Large intestine (tissue), 3 donors: Measurements from ENCODE around the gene MAP3K15. TPM values are rescaled to one million over a fixed set of nuclear protein-coding genes. Genes with fewer than 3 reads are reported as not detected.

Source experiments
- DNase-seq, 2 donors: peaks; one replicate each; pipeline versions ENCODE4 v3.0.0 to v3.0.0-alpha.2; 2013
- H3K27ac ChIP-seq: one replicate; pipeline ENCODE4 v1.5.1; 2013; ENCODE audit warnings: low read length
- H3K27me3 ChIP-seq: 2 replicates; pipeline ENCODE4 v1.6.1; 2013; ENCODE audit warnings: low read length; ENCODE audit not compliant: control insufficient read depth, insufficient read depth
- H3K36me3 ChIP-seq: 2 replicates; pipeline ENCODE4 v1.6.1; 2013; ENCODE audit warnings: low read length; ENCODE audit not compliant: control insufficient read depth, insufficient read depth
- H3K4me1 ChIP-seq: one replicate; pipeline ENCODE4 v1.6.1; 2013; ENCODE audit warnings: low read length; ENCODE audit not compliant: control insufficient read depth, insufficient read depth
- H3K4me3 ChIP-seq: one replicate; pipeline ENCODE4 v1.5.1; 2013; ENCODE audit warnings: low read length
- H3K9me3 ChIP-seq: one replicate; pipeline ENCODE4 v1.6.1; 2013; ENCODE audit warnings: mild to moderate bottlenecking, low read depth, low read length, moderate library complexity; ENCODE audit not compliant: control insufficient read depth
- WGBS: methylation state at CpG from one replicate; pipeline ENCODE4 v1.1.5; 2013; ENCODE audit warnings: low lambda C conversion rate; ENCODE audit not compliant: insufficient coverage; 5-methylcytosine and 5-hydroxymethylcytosine counted together
- polyA plus RNA-seq: library from polyadenylated mRNA; unstranded; fragments of 120-200 nt; gene quantifications from one replicate; pipeline ENCODE4 v1.2.1, GENCODE V29; 2013

MAP3K15 gene
- polyA plus RNA-seq, 1 donor = 0.30 TPM

DNA sequence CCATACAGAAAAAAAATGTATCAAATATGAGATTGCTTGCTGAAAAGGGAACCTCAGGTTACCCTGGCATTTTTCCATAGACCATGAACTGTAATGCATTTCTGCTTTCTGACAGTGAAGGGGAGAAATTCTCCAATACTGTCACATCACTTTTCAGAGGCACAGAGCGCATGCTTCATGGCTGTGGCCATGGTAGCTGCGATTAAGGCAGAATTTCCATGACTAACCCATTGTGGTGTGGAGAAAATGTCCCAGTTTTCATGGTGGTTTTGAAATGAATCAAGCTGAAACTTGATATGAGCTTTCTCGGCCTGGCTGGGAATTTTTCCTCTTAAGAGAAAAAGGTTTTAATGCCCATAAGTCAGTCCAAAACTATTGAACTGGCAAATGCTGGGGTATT is 39.5 kb upstream of the MAP3K15 start:
- no peak for DNase-seq
- Histone ChIP-seq H3K27ac (no peak overlapping the region), H3K36me3 (no peaks in the 10 kb centered on the region), H3K9me3 (no peaks in the 10 kb centered on the region), H3K4me3 (no peak overlapping the region), H3K4me1 (no peaks in the 10 kb centered on the region), H3K27me3 (no peaks in the 10 kb centered on the region)
- WGBS = no CpG with 5 or more reads among the region's 3 CpGs

DNA sequence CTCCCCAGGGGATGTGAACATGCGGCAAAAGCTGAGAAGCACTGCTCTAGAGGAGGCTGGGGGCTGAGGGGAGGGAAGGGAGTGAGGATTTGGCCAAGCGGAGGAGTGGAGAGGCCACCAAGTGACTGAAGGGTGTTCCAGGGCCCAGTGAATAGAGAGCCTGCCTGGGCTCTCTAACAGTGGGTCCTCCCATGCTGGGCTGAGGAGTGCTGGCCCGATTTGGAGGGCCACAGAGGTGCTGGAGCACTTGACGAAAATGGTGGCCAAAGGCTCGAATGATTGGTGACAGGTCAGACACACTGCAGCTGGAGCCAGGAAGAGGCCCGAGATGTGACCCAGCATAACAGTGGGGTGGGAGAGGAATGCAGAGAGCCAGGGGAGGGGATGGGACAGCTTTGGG is 37.5 kb upstream of the MAP3K15 start:
- H3K4me1 ChIP-seq = no peaks in the 10 kb centered on the region
- WGBS = no CpG with 5 or more reads among the region's 6 CpGs
- DNase-seq = no peak
- H3K36me3 ChIP-seq = no peaks in the 10 kb centered on the region
- H3K4me3 ChIP-seq = no peak overlapping the region
- no peaks in the 10 kb centered on the region for H3K9me3 ChIP-seq
- H3K27me3 ChIP-seq = no peaks in the 10 kb centered on the region
- no peak overlapping the region for H3K27ac ChIP-seq

DNA sequence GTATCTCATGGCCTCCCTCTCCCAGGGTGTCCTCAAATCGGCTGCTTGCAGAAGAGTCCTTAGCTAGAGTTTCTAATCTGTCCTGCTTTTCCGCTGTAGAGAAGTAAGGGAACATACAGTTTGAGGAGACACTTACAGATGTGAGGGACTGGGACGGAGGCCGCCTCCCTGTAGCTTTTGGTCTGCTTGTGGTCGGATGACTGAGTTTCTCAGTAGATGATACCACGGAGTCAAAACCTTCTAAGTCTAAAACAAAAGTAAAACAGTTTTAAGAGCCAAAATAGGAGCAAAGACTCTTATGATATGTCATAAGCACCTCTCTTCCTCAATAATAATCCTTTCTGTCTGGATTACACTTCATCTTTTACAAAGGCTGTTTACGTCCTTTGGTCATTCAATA is 34.5 kb upstream of the MAP3K15 start:
- 80% methylated on average over 1 of the region's 7 CpGs for WGBS
- no peaks in the 10 kb centered on the region for H3K36me3 ChIP-seq
- H3K4me3 ChIP-seq = no peak overlapping the region
- H3K9me3 ChIP-seq = no peaks in the 10 kb centered on the region
- no peak for DNase-seq
- no peaks in the 10 kb centered on the region for H3K27me3 ChIP-seq
- no peaks in the 10 kb centered on the region for H3K4me1 ChIP-seq
- no peak overlapping the region for H3K27ac ChIP-seq

DNA sequence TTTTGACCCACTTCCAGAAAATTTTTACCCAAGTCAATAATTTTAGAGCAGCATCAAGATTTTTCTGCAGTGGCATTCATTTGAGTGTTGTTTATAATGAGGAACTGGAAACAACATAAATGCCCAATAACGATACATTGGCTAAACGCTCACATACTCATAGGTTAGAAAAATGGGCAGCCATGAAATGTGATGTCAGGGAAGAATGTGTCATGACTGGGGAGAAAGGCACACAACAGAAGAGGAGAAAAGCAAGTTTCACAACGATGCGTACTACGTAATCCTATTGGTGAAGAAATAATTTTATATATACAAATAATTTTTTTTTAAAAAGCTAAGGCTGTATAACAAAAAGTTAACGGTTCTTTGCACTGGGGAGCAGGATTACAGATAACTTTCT is 33.6 kb upstream of the MAP3K15 start:
- Histone ChIP-seq H3K27me3 (no peaks in the 10 kb centered on the region), H3K4me1 (no peaks in the 10 kb centered on the region), H3K9me3 (no peaks in the 10 kb centered on the region), H3K36me3 (no peaks in the 10 kb centered on the region), H3K4me3 (no peak overlapping the region), H3K27ac (no peak overlapping the region)
- WGBS = no CpG with 5 or more reads among the region's 6 CpGs
- no peak for DNase-seq

DNA sequence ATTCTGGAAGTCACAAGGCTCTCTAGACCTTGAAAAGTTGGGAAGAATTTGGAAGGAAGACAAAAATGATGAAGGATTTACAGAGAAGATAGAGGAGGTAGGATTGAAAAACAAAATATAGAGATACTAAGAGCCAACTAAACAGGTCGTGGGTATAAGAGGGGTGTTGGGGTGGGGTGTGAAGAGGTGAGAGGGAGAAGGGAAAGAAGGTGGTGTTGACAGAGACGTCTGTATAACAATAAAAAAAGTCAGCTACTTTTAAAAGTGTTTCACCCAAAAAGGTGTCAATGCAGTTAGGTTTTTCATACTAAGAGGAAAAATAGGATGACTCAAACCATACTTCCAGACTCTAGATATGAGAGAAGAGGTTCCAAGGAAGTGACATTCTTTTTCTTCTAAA is 33.0 kb upstream of the MAP3K15 start:
- Histone ChIP-seq H3K4me3 (no peak overlapping the region), H3K36me3 (no peaks in the 10 kb centered on the region), H3K4me1 (no peaks in the 10 kb centered on the region), H3K27me3 (no peaks in the 10 kb centered on the region), H3K27ac (no peak overlapping the region), H3K9me3 (no peaks in the 10 kb centered on the region)
- 83% methylated on average over 1 of the region's 2 CpGs for WGBS
- no peak for DNase-seq

DNA sequence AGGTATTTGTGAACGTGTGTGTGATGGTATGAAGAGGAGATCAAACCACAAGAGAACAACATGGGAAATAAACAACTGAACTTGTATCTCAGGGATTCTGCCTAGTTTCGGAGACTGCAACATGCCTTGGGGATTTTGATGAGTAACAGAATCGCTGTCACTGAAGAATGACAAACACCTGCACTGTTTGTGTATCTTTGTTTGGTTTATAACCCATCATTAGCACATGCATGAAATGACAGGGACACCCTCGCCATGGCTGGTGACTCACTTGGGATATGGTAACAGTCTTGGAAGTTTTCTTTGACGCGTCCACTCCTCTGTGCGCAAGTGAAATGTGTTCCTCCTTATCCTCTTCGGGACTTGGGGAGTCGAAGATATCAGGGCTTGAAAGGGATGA is 30.3 kb upstream of the MAP3K15 start:
- no peak for DNase-seq
- no peak overlapping the region for H3K4me3 ChIP-seq
- H3K9me3 ChIP-seq = no peaks in the 10 kb centered on the region
- H3K36me3 ChIP-seq = no peaks in the 10 kb centered on the region
- no peaks in the 10 kb centered on the region for H3K4me1 ChIP-seq
- no peak overlapping the region for H3K27ac ChIP-seq
- H3K27me3 ChIP-seq = no peaks in the 10 kb centered on the region
- no CpG with 5 or more reads among the region's 9 CpGs for WGBS

DNA sequence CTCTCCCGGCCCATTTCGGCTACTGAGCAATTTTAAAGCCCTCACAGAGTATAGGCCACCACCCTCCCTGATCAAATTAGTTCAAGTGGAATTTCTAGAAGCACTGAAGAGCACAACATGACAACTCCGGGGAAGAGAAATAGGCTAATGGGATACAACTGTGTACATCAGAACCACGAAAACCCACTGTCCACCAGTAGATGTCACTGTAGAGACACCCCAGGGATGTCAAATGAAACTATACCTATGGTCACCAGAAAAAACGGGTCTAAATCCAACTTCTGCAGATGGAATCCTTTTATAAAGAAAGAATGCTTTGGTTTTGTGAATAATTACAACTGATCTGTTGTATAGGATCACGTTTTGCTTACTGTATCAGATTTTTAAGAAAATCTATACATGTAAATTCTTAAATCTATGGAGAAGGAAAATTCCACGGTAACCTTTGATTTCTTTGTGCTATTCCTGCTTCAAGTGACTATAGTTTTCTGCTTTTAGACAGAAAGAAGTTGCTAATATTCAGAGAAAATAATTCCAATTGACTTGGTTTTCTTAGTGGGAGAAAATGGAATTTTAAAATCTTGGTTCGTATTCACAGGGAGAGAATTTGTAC is 29.5 kb upstream of the MAP3K15 start:
- WGBS = 100% methylated on average over 1 of the region's 8 CpGs
- Histone ChIP-seq H3K4me1 (no peaks in the 10 kb centered on the region), H3K36me3 (no peaks in the 10 kb centered on the region), H3K27me3 (no peaks in the 10 kb centered on the region), H3K27ac (no peak overlapping the region), H3K4me3 (no peak overlapping the region), H3K9me3 (no peaks in the 10 kb centered on the region)
- DNase-seq = peak; percentile 22 to 34

DNA sequence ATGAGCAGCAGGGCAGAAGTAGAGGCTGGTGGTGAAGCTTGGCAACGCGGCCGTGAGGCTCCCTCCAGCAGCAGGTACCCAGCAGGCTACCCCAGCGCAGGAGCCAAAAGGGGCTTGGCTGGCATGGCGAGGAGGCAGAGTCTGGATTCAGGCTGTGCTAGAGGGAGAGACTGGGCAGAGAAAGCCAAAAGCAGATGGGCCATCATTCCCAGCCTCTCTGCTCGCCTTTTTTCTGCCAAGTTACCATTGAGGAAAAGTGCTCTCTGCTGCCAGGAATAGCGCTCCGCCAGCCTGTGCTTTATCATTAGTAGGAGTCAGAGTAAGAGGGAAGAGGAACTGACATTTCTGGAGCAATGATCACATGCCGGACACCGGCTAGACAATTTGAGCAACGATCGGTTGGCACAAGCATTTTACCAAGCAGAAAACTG is 28.7 kb upstream of the MAP3K15 start:
- DNase-seq = no peak
- Histone ChIP-seq H3K27me3 (no peaks in the 10 kb centered on the region), H3K4me3 (no peak overlapping the region), H3K4me1 (no peaks in the 10 kb centered on the region), H3K27ac (no peak overlapping the region), H3K36me3 (no peaks in the 10 kb centered on the region), H3K9me3 (no peaks in the 10 kb centered on the region)
- no CpG with 5 or more reads among the region's 12 CpGs for WGBS

DNA sequence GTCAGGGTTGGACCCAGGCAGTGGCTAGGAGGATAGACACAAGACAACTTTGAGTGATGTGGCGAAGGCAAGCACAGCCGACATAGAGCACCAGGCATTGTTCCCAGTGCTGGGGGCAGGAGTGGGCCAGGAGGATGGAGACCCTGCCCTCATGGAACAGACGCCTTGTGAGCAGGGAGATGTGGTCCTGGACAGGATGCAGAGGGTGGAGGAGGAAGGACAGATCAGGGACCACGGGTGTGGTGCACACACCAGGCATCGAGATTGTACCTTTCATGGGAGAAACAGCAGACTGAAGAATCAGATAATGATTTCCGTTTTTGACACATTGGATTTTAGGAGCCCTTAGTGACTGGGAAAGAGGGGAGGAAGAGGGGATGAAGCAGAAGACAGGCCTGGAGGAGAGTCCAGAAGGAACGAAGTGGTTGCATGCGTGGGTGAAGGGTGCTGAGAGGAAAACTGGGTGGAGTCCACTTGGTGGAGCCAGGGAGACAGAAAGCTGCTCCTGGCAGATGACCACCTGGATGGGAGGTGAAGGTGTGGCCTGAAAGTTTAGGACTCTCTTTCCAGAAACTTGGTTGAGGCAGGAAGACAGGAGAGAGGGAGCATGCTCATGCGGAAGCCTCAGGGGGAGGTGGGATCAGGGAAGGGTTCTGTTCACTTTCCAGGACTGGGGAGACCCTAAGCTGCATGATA is 27.9 kb upstream of the MAP3K15 start:
- Histone ChIP-seq H3K4me1 (no peaks in the 10 kb centered on the region), H3K27ac (no peak overlapping the region), H3K27me3 (no peaks in the 10 kb centered on the region), H3K9me3 (no peaks in the 10 kb centered on the region), H3K4me3 (no peak overlapping the region), H3K36me3 (no peaks in the 10 kb centered on the region)
- 90% methylated on average over 2 of the region's 9 CpGs for WGBS
- no peak for DNase-seq

DNA sequence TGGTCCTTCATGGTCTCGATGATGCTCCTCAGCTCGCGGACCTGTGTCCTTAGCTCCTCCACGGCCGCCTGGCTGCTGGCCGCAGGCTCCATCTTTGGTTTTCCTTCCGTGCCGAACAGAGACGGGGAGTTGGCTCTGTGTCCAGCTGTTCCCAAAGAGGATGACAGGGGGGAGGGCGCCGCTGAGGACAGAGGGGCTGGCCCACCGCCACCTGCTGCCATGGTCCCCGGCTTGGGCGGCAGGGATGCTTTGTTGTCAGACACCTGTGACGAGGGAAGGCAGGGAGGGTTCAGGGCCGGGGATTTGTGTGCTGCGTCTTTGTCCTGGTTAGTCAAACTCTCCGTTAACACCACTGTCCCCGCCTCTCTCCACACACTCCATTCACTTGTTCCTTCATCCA is 26.6 kb upstream of the MAP3K15 start:
- Histone ChIP-seq H3K27ac (no peak overlapping the region), H3K4me1 (no peaks in the 10 kb centered on the region), H3K36me3 (no peaks in the 10 kb centered on the region), H3K9me3 (no peaks in the 10 kb centered on the region), H3K27me3 (no peaks in the 10 kb centered on the region), H3K4me3 (no peak overlapping the region)
- WGBS = no CpG with 5 or more reads among the region's 19 CpGs
- DNase-seq = no peak

DNA sequence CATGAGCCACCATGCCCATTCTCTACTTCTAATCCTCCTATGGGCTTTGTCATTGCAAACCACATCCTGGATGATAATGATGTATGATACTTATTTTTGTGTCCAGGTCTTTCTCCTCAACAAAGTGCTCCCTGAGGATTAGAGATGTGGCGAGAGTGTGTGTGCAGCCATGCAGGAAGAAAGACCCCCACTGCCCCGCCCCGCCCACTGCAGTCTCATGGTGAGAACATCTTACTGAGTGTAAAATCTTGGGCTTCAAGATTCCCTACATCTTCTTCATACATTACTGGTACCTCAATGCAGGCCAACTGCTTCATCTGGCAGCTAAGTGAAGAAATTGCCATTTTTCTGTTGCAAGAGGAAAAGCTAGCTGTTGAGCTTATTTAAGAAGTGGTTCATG is 25.9 kb upstream of the MAP3K15 start:
- H3K4me3 ChIP-seq = no peak overlapping the region
- no CpG with 5 or more reads among the region's 3 CpGs for WGBS
- no peaks in the 10 kb centered on the region for H3K9me3 ChIP-seq
- H3K27ac ChIP-seq = no peak overlapping the region
- H3K36me3 ChIP-seq = no peaks in the 10 kb centered on the region
- no peaks in the 10 kb centered on the region for H3K27me3 ChIP-seq
- no peak for DNase-seq
- H3K4me1 ChIP-seq = no peaks in the 10 kb centered on the region
